Osteoblast (primary cell): Measurements from ENCODE around the gene CD96. TPM values are rescaled to one million over a fixed set of nuclear protein-coding genes. Genes with fewer than 3 reads are reported as not detected.

ENCODE experiments used
- DNase-seq: peaks from one replicate; pipeline ENCODE4 v3.0.0; 2011; ENCODE audit warnings: low spot score, mixed read lengths; ENCODE audit not compliant: insufficient read length; ENCODE audit errors: missing footprints
- H2AFZ ChIP-seq: 2 replicates; pipeline ENCODE4 v1.6.0; 2011; ENCODE audit warnings: mild to moderate bottlenecking, low read length
- H3K27ac ChIP-seq: 2 replicates; pipeline ENCODE4 v1.5.1; 2011; ENCODE audit warnings: mild to moderate bottlenecking, low read depth, low read length, moderate library complexity
- H3K27me3 ChIP-seq: 2 replicates; pipeline ENCODE4 v1.6.0; 2012; ENCODE audit warnings: mild to moderate bottlenecking, control low read depth, inconsistent platforms, low read length, moderate library complexity; ENCODE audit not compliant: insufficient read depth
- H3K36me3 ChIP-seq: 2 replicates; pipeline ENCODE4 v1.5.1; 2011; ENCODE audit warnings: mild to moderate bottlenecking, low read length, control low read depth, moderate library complexity; ENCODE audit not compliant: insufficient read depth
- H3K4me1 ChIP-seq: 2 replicates; pipeline ENCODE4 v1.5.1; 2011; ENCODE audit warnings: mild to moderate bottlenecking, low read length, control low read depth, moderate library complexity; ENCODE audit not compliant: insufficient read depth
- H3K4me2 ChIP-seq: 2 replicates; pipeline ENCODE4 v1.6.0; 2011; ENCODE audit warnings: mild to moderate bottlenecking, low read length; ENCODE audit not compliant: insufficient read depth
- H3K4me3 ChIP-seq: fragments of 200-600 bp; sonication (generic); 3 replicates; pipeline ENCODE4 v1.5.1; 2012; ENCODE audit warnings: mild to moderate bottlenecking, low read length, inconsistent platforms; ENCODE audit not compliant: insufficient read depth
- H3K79me2 ChIP-seq: 2 replicates; pipeline ENCODE4 v1.6.0; 2012; ENCODE audit warnings: mild to moderate bottlenecking, low read length, control low read depth, inconsistent platforms; ENCODE audit not compliant: insufficient read depth
- H3K9me3 ChIP-seq: 2 replicates; pipeline ENCODE4 v1.5.1; 2011; ENCODE audit warnings: low read depth, low read length, control low read depth
- H4K20me1 ChIP-seq: 2 replicates; pipeline ENCODE4 v1.6.0; 2012; ENCODE audit warnings: mild to moderate bottlenecking, low read length, control low read depth; ENCODE audit not compliant: insufficient read depth
- CTCF ChIP-seq: IDR thresholded peaks from 2 replicates; pipeline ENCODE4 v1.5.1; 2011; ENCODE audit warnings: mild to moderate bottlenecking, low read depth, low read length, moderate library complexity; ENCODE audit errors: extremely low read depth
- total RNA-seq: library from RNA; depleted of rRNA; stranded (reverse); fragments of >200 nt; gene quantifications from 2 replicates; pipeline ENCODE4 v1.2.3, GENCODE V29; 2012

CD96 gene
- total RNA-seq, 1 donor = not detected

GRCh38 chr3:111595232-111595631, 53.2 kb downstream of the CD96 start, which contains the start of gene ZBED2:
TSS of gene ZBED2 (minus strand) at chr3:111595346. CDS start at chr3:111594201, 1,145 bp downstream.
- no peaks in the 10 kb centered on the region for H3K9me3 ChIP-seq
- H3K27ac ChIP-seq = peak within 1 kb of the TSS; percentile 33
- no peaks in the 10 kb centered on the region for H4K20me1 ChIP-seq
- H3K27me3 ChIP-seq = no peaks in the 10 kb centered on the region
- H3K4me2 ChIP-seq = peak within 1 kb of the TSS; percentile 16
- no peak for TF ChIP-seq CTCF
- no peaks in the 10 kb centered on the region for H3K79me2 ChIP-seq
- H3K4me3 ChIP-seq = no peak within 1 kb of the TSS
- no peak for DNase-seq
- H3K36me3 ChIP-seq = no peaks in the 10 kb centered on the region
- H2AFZ ChIP-seq = peak within 1 kb of the TSS; percentile 33
- peaks cover 44% of the 10 kb centered on the region for H3K4me1 ChIP-seq

- DNase-seq = no peak
- no peaks in the 10 kb centered on the region for H4K20me1 ChIP-seq
- no peaks in the 10 kb centered on the region for H3K9me3 ChIP-seq
- H3K27ac ChIP-seq = no peak overlapping the region
- H3K4me2 ChIP-seq = no peak overlapping the region
- no peaks in the 10 kb centered on the region for H3K36me3 ChIP-seq
- peaks cover 43% of the 10 kb centered on the region for H3K4me1 ChIP-seq
- H2AFZ ChIP-seq = peak overlapping the region; percentile 38
- H3K4me3 ChIP-seq = no peak overlapping the region
- TF ChIP-seq CTCF = no peak
- H3K27me3 ChIP-seq = no peaks in the 10 kb centered on the region
- H3K79me2 ChIP-seq = no peaks in the 10 kb centered on the region
Observed at GRCh38 chr3:111596328-111596727, 54.3 kb downstream of the CD96 start.

DNA sequence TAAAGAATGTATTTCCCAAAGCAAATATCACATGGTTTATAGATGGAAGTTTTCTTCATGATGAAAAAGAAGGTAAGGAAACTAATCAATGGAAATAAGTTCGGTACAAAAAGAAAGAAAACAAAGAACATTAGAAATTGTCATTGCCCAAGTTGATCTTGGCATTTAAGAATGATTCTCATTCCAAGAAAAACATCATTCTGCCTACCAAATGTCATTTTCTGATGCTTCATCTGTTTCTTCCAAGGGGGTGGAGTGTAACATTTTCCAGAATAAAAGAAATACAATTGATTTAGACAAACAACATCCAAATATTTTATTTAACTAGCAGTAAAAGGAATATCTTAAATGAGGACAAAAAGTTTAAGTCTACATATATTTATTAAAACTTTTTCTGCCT, 56.1 kb downstream of the CD96 start:
- Histone ChIP-seq H3K4me3 (peak overlapping the region; percentile 19), H3K36me3 (no peaks in the 10 kb centered on the region)

GRCh38 chr3:111598552-111598951, 56.6 kb downstream of the CD96 start:
- peak; percentile 44 for DNase-seq
- Histone ChIP-seq H3K79me2 (no peaks in the 10 kb centered on the region), H3K9me3 (no peaks in the 10 kb centered on the region), H3K27ac (no peak overlapping the region), H3K4me1 (peaks cover 28% of the 10 kb centered on the region), H2AFZ (no peak overlapping the region), H3K4me3 (no peak overlapping the region), H3K27me3 (no peaks in the 10 kb centered on the region), H4K20me1 (no peaks in the 10 kb centered on the region), H3K4me2 (no peak overlapping the region), H3K36me3 (no peaks in the 10 kb centered on the region)
- no peak for TF ChIP-seq CTCF

More for the DNA sequence above, 56.1 kb downstream of the CD96 start:
- H4K20me1 ChIP-seq = no peaks in the 10 kb centered on the region
- peak; percentile 31 for DNase-seq
- no peaks in the 10 kb centered on the region for H3K9me3 ChIP-seq
- peaks cover 28% of the 10 kb centered on the region for H3K4me1 ChIP-seq
- peak overlapping the region; percentile 33 for H3K4me2 ChIP-seq
- H2AFZ ChIP-seq = no peak overlapping the region
- H3K27me3 ChIP-seq = no peaks in the 10 kb centered on the region
- no peaks in the 10 kb centered on the region for H3K79me2 ChIP-seq
- H3K27ac ChIP-seq = no peak overlapping the region
- TF ChIP-seq CTCF = no peak
